Myocyte (in vitro differentiated cells): ENCODE measurements around the gene UNC5C. TPM values are rescaled to one million over a fixed set of nuclear protein-coding genes. Genes with fewer than 3 reads are reported as not detected.
A peak's percentile ranks its signal among the peaks of the same experiment; 100 is the strongest.

Experiments used
- DNase-seq: peaks from one replicate; pipeline ENCODE4 v3.0.0-alpha.2; 2012; ENCODE audit warnings: low read depth
- total RNA-seq: library from RNA; depleted of rRNA; stranded (reverse); fragments of >200 nt; gene quantifications from 2 replicates; pipeline ENCODE4 v1.2.3, GENCODE V29; 2014

The UNC5C gene
- total RNA-seq, 1 donor from 2014 or later = 0.35 TPM

DNA sequence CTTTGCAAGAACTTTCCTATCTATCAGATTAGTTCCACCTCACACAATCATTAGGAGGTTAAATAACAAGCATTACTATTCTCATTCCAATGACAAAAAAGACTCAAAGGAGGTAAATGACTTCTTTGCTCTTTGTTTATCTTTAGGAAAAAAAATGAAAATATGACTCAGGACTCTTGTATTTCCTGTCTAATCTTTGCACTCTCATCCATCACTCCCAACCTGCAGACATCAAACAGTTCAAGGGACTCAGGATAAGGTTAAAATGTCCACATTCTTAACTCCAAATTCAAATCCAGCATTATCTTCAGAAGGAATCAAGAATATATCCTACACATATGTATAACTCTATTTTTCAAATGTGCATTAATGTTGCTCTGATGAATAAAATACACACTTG is 139.6 kb downstream of the UNC5C start:
- DNase-seq = no peak

DNA sequence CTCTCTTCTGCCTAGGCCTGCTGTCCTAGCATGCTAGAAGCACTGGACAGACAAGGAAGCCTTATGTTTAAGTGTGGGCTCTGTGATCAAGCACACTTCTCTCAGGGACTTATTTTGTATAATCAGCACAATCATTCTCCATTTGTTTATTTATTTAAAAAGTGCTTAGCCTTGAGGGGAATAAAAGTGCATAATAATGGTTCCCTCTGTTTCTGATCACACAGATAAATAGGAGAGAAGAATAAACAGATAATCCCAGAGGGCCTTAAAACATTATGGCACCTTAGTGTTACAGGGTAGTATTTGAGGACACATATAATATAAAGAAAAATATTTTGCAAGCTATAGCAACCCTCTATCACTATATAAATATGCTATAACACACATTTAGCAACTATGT is 146.5 kb downstream of the UNC5C start:
- no peak for DNase-seq

DNA sequence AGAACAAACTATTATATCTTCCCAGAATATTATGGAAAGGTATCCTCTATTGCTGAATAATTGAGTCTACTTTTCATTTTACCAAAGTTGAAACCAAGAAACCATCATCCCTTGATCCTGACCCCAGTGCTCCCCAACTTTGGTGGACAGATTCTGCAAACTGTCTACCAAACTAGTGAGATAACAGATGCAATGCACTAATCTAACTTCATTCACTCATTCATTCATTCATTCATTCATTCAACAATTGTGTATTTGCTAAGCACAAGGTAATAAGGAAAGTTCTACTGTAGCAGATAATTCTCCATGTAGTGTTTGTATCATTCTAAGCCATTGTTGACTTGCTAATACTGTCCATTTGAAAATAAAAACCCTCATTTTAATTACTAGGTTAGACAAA is 150.6 kb downstream of the UNC5C start:
- no peak for DNase-seq

DNA sequence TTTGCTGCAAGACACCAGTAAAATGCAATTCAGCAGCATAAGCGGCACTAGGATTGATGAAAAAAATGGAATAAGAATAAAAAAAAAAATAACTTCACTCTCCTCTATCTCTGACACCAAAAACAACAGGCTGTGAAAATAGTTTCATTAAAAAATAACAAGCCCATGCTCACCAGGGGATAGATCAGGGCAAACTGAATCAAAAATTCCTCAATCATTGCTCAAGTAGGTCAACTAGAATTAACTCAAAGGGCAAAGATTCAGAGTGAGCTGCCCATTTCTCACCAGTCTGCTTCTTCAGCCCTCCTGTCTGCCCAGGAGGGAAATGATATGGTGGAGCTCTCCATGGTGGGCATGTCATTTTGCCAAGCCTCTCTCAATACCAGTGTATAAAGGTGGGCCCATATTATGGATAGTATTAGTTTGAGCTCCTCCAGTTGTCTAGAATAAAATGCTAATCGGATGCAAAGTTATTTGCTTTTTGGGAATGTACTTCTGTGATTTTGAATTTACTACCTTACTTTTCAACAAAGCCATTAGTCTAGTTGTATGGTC is 153.9 kb downstream of the UNC5C start:
- DNase-seq = peak; percentile 17

DNA sequence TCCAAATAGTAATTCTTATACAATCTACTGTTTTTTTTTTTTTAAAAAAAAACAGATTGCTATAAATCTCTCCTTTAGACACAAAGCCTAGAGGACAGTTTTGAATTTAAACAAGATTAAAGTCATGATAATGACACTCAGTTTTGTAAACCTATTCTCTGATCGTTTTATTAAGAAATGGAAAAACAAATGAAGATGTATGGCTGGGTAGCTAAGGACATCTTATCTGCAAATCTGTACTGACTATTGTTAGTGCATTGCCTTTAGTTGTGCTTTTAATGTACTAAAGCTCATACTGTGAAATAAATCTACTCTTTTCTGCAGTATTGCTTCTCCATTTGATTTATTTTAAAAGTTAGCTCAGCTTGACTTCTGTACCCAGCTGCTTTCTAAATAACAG is 155.0 kb downstream of the UNC5C start:
- no peak for DNase-seq

DNA sequence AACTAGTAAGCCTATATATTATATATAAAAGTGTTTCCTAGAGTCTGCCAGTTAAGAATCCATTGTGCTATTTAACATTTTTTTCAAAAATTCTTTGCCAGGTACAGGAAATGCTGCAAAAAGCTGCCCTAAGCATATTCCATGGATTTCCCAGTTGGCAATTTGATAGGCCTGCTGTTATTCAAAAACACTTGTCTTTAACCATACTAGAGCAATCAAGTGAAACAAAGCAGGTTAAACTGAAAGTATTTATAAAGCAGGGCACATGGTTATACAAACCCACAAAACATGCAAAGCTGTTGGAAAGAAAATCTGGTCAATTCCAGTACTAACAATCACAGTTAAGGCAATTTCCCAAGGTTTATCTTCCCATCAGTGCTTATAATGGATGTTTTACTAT is 159.9 kb downstream of the UNC5C start:
- peak; percentile 31 for DNase-seq

DNA sequence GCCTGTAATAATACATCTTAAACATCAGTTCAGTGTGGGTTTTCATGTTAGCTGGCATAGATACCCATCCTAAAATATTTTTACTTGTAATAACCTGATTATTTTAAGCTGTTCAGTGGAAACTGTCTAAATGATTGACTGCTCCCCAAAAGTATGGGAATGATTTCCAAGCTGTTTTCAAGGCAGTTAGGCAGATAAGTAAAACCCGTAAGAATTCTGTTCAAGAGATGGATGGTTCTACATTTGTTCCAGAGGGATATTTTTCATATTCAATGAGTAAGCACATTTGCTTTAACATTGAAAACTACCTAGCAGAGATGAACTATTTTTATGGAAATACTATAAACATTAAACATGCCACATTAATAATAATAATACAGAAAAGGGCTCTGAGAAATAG is 161.1 kb downstream of the UNC5C start:
- no peak for DNase-seq

DNA sequence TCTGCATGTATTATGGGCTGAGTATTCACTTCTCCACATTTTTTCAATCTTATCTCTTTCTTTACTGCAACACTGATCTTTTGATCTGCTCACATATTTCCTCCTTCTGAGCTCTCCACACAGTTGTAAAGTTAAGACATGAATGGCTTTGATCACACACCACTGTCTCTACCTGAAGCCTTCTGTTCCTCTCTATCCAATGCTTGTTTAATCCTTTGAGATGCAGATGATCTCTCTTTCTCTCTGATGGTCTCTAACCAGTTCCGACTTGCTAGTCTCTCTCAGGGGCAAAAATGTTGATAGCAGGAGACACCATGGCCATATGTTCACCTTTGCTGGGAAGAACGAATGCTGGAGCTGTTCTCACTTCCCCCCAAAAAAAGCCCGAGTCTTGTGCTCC is 162.4 kb downstream of the UNC5C start:
- DNase-seq = no peak

DNA sequence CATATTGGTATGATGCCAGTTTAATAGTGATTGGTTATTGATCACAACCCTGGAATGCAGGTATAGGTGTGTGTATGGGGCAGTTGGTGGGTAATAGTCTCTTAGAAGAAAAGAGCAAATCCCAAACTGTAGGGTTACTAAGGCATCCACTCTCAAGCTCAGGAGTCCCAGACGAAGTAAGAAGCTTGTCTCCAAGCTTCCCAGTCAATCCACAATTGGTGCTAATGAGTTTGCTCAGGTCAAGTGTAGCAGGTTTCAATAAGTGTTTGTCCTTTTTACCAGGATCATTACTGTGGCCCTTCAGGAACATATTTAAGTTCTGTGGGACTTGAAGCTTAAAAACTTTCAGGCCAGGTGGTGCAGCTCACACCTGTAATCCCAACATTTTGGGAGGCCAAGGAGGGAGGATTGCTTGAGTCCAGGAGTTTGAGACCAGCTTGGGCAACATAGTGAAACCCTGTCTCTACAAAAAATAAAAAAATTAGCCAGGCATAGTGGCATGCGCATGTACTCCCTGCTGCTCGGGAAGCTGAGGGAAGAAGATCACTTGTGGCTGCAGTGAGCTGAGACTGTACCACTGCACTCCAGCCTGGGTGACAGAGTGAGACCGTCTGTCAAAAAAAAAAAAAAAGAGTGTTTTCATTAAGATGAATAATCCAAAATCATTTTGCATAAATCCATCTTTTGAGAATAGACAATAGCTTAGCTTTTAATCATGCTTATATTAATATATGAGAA is 166.8 kb downstream of the UNC5C start:
- DNase-seq = no peak

DNA sequence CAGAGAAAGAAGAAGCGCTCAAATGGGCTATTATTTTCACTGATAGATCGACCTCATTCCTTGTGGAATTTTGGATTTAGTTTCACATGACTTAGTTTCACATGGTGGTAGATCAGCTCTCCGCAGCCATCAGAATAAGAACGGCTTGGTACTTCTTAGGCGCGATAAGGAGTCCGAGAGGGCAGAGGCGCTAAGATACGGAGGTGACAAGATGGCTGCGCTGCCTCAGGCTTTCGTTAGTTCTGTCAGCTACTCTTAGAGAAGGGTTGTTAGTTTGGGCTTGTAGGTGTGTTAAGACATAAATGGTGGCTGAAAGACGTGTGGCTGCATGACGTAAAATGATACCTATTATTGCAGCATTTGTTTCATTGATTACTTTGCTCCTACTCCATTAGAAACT is 169.1 kb downstream of the UNC5C start:
- DNase-seq = no peak

DNA sequence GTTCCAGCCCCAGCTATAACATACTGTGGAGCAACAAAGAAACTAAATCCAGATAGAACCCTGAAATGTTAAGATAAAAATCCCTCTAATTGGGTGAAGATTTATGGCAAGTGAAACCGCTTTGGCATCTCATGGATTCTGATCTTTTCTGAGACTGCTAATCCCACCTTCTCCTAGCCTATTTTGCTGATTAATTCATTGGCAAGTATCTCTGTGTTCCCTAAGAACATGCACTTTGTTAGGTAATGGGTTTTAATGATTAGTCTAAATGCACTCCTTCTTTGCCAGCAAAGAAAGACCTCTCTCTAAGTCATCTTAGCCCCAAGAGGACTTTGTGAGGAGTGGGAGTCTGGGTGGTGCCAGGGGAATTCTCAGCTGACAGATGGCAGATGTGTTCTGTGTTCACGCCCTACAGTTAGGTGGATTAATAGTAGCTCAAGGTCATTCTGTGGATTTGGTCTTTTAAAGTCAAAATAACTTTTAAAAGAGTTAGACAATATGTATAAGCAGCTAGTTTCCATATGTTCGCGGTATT is 171.3 kb downstream of the UNC5C start:
- no peak for DNase-seq

DNA sequence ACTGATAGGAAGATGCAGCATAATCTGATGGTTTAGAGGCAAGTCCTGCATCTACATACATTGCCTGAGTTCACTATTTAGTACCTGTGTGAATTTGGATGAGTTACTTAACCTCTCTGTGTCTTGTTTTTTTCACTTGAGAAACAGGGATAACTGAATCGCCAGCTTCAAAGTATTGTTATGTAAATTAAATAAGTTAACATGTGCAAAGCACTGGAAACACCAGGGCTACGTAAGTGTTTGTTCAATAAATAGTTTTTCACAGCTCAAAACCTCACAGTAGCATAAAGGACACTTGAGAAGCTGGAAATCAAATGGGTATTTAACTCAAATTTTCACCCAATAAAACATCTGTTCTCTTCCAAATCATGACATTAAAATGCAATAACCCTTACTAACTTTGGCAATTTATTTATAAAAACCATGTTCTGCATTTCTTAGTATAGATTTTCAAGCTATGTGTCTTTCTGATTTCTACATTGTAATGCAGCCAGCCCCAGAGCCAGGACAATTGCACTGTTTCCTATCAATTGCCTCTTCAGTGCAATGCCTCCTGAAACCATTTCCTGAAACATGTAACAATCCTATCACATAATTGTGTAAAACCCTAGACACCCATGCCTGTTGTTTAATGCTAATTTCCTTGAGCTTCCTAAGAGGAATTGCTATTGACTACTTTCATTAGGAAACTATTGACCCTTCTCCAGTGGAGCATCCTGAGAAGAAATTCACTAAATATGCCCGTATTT is 177.1 kb downstream of the UNC5C start:
- DNase-seq = no peak

DNA sequence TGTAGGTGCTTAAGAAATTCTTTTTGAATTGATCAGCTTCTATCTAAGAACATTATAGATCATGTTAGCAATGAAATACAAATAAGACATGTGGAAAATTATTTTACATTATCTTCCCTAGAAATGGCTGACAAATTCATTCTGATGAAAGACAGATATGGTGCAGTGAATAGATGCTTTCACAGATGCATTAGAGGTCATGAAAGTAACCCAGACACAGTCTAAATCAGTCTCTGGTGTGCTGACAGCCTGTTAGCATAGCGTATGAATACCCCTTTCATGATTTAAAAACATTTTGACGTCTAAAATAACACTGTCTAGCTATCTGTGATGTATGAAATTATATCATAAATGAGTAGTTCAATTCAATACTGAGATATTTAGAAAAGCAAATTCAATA is 180.9 kb downstream of the UNC5C start:
- no peak for DNase-seq

DNA sequence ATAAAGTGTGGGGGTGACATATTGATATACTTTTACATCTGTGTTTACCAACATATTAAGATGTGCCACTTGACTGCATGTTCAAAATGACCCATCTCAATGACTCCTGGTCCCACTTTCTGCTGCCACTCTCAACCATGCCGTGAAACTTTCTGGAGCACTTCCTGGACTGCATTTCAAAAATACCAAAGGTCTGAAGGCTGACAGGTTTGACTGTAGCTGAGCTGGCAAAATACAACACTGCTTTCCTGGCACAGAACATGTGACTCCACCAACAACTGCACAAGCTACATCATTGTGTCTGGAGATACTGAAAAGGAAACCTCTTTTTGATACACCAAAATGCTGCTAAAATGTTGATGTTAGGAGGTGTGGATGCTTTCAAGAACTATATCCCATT is 184.8 kb downstream of the UNC5C start:
- DNase-seq = peak; percentile 22

DNA sequence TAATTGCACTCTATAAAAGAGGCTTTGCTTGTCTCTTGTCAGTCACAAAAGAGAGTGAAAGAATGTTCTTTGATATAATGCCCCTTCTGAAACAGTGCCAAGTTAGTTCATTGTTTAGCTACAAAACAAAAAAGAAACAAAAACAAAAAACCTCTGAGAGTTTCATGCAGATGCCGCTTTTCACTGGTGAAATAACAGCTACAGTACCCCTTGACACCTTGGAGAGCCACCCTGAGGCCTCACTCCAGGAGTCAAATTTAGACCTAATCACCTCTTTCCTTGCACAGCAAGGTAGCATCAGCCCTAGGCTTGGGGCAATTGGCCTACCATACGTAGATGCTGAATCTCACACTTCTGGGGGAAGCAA is 185.2 kb downstream of the UNC5C start:
- peak; percentile 5 for DNase-seq

DNA sequence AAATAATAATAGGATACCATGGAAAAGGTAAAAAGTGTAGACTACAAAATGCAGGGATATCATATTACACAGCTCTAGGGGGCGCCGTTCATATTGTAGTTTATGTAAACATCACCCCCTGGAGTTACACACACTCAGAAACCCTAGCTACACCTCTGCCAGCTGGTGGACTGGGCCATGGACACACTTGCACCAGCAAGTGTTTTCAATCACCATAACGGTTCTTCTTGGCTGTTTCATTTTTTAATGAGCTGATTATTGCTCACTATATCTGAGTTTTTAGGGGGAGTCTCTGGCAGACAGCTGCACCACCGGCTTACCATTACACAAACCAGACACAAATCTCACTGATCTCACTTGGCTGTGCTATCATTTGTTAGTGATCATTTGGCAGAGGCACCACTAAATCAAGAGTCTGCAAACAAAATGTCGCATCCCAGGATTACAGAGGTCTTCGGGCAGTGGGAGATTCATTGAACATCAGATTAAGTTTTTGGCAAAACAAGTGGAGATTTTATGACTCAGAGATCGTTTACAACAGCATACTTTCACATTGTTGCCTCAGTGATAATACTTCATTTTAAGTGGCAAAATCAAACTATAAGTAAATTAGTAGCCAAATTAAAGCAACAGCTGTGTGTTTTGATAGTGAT is 185.7 kb downstream of the UNC5C start:
- peak; percentile 5 for DNase-seq

DNA sequence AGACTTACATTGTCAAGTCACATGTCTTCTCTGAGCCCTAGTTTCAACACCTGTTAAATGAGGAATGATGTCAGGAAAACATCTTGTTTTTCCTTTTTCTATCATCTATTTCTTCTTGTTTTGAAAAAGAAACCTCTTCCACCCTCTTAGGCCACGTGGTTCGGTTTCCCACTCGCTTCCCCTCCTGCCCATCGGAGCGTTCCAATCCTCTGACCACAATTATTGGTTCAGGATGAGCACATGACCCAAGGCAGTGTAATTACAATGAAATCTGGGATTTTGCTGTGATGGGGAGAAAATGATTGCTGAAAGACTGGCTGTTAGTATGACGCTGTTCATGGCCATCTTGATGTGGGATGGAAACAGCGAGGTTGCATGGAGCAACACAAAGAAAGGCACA is 186.7 kb downstream of the UNC5C start:
- DNase-seq = no peak

DNA sequence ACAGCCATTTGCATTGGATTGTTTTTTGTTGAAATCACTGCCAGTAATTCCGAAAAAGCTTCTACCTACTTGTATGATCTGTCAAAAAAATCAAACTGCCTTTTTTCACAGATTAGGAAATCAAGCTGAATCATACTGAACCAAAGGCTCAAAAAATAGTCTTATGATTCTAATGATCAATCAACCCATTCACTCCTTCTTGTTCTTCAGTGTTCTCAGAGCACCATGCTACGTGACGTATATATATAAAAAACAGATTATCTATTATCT is 187.1 kb downstream of the UNC5C start:
- DNase-seq = no peak

DNA sequence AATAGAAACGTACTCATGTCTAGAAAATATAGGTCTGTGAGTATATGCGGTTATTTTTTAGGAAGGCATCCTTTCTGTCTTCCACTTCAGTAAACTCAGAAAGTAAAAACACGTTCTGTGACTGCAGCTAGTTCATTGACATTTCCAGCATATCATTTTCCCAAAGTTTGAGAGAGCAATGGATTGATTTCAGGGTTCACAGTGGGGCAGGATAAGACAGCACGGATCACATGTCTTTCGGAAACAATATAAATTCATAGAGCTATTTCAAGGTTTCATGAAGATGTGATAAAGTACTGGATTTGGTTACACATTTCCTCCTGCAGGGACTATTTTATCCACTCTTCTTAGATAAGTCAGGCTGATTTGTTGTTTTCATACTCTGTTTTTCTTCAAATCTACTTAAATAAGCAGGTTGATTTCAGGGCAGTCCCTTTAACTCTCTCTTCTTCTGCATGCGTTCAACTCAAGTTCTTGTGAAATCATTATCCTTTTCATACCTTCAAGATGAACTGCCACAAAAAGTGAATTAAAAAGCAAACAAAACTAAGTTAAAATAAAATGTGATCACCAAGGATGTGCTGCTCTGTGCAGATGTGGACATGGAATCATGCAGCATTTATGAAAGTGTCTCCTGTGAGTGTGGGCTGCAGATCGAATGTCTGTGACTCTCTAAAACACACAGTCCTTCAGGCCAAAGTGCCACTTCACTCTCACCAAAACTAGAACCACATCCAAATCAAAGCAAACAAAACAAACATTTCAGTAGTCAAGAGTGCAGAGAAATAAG is 187.7 kb downstream of the UNC5C start:
- no peak for DNase-seq

DNA sequence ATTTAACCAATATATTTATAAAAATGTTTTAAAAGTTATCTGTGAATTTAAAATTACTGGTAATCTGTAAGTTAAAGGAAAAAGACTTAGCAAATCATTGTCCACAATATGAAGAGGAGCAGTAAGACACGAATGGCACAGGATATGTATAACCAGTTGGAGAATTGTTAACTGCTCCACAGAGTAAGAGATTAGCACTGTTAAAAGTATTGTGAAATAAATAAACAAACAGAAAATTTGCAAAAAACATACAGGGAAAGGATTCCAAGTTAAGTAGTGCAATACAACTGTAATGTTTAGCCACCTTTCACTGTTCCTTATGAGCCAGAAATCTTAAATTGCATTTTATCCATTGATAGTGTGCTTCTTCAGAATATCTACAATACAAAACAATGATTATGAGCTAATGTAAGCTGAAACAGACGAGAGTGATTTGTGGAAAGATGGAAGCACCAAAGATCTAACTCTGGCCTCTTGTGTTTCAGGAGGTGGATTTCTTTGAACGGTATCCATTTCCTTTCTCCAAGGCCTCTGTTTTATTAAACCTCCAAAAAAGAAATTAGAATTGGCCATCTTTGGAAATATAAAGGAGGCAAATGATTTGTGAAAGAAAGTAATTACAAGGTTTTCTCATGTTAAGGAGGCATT is 188.4 kb downstream of the UNC5C start:
- DNase-seq = no peak

DNA sequence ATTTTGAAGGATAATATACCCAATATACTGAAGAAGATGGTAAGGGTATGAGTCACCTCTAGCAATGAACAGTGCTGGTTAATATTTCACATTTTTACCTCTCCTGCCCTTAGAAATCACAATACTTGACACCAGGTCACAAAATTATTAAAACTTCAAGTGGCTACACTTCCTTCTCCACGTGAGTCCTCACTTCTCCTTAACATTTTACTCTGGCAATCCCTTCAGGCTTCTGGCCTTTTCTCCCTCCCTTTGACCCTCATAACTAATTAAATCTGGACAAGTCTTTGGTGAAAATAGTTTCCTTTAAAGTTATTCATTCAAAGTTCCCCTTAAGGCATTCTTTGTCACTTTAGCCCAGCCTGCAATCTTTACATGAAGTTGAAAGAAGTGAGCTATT is 190.4 kb downstream of the UNC5C start:
- no peak for DNase-seq
